HepG2 (cell line): ENCODE results near the gene THOC6. TPM values are rescaled to one million over a fixed set of nuclear protein-coding genes. Genes with fewer than 3 reads are reported as not detected.
A peak's percentile ranks its signal among the peaks of the same experiment; 100 is the strongest.

Experiments used
- CREM ChIP-seq, 2 experiments: sonication (generic) in 1 of 2; formaldehyde crosslinking in 1 of 2; IDR thresholded peaks; 2 replicates each; pipeline versions ENCODE4 v1.4.0 to v1.6.1; 2016 to 2020; ENCODE audit warnings: antibody characterized with exemption in 1 of 2, mild to moderate bottlenecking in 1 of 2, missing genetic modification reagents in 1 of 2
- ELF4 ChIP-seq: sonication (generic); formaldehyde crosslinking; IDR thresholded peaks from 2 replicates; pipeline ENCODE4 v1.5.0; 2020; ENCODE audit warnings: missing genetic modification reagents, mild to moderate bottlenecking, moderate library complexity, borderline replicate concordance
- ETV5 ChIP-seq: IDR thresholded peaks from 2 replicates; pipeline ENCODE4 v1.6.1; 2018; ENCODE audit warnings: missing biosample characterization, missing genetic modification reagents, inconsistent platforms, borderline replicate concordance
- FOXJ3 ChIP-seq: sonication (generic); formaldehyde crosslinking; IDR thresholded peaks from 2 replicates; pipeline ENCODE4 v1.4.0; 2020; ENCODE audit warnings: missing genetic modification reagents, mild to moderate bottlenecking, borderline replicate concordance
- KDM5A ChIP-seq: fragments of 200-600 bp; sonication (generic); IDR thresholded peaks from 2 replicates; pipeline ENCODE4 v1.7.0; 2018; ENCODE audit warnings: antibody characterized with exemption, mild to moderate bottlenecking, low read length, borderline replicate concordance
- PCBP2 ChIP-seq: fragments of 200-400 bp; formaldehyde crosslinking; optimal IDR thresholded peaks from 2 replicates; pipeline ENCODE3; 2018; ENCODE audit warnings: low read length, low read depth; ENCODE audit not compliant: poor library complexity, severe bottlenecking
- SAP130 ChIP-seq: IDR thresholded peaks from 2 replicates; pipeline ENCODE4 v1.6.1; 2016; ENCODE audit warnings: low read depth
- TFE3 ChIP-seq: IDR thresholded peaks from 2 replicates; pipeline ENCODE4 v1.6.1; 2016
- TP53 ChIP-seq: sonication (generic); formaldehyde crosslinking; conservative IDR thresholded peaks from 2 replicates; pipeline ENCODE4 v1.4.0; 2020; ENCODE audit warnings: missing genetic modification reagents
- U2AF1 ChIP-seq: fragments of 200-400 bp; formaldehyde crosslinking; optimal IDR thresholded peaks from 2 replicates; pipeline ENCODE3; 2017; ENCODE audit warnings: mild to moderate bottlenecking, low read depth, low read length
- ZBTB42 ChIP-seq: sonication (generic); formaldehyde crosslinking; IDR thresholded peaks from 2 replicates; pipeline ENCODE4 v1.5.0; 2020; ENCODE audit warnings: mild to moderate bottlenecking, missing genetic modification reagents
- ZFP36 ChIP-seq: fragments of 150-350 bp; IDR thresholded peaks from 2 replicates; pipeline ENCODE4 v1.6.1; 2018; ENCODE audit warnings: borderline replicate concordance, low read length, low read depth; ENCODE audit not compliant: partially characterized antibody
- ZNF335 ChIP-seq: sonication (generic); formaldehyde crosslinking; IDR thresholded peaks from 2 replicates; pipeline ENCODE4 v1.4.0; 2020; ENCODE audit warnings: missing genetic modification reagents
- ZNF484 ChIP-seq: sonication (generic); formaldehyde crosslinking; IDR thresholded peaks from 2 replicates; pipeline ENCODE4 v1.5.1; 2020; ENCODE audit warnings: mild to moderate bottlenecking, low read depth, missing genetic modification reagents, borderline replicate concordance
- ZNF615 ChIP-seq: sonication (generic); formaldehyde crosslinking; IDR thresholded peaks from 2 replicates; pipeline ENCODE4 v1.5.0; 2020; ENCODE audit warnings: mild to moderate bottlenecking, missing genetic modification reagents, borderline replicate concordance
- ZNF766 ChIP-seq: sonication (generic); formaldehyde crosslinking; IDR thresholded peaks from 2 replicates; pipeline ENCODE4 v1.5.0; 2020; ENCODE audit warnings: missing genetic modification reagents, borderline replicate concordance
- ZNF878 ChIP-seq: sonication (generic); formaldehyde crosslinking; IDR thresholded peaks from 2 replicates; pipeline ENCODE4 v1.8.1; 2023; ENCODE audit warnings: mild to moderate bottlenecking, missing genetic modification reagents, moderate library complexity
- ZSCAN30 ChIP-seq: sonication (generic); formaldehyde crosslinking; IDR thresholded peaks from 2 replicates; pipeline ENCODE4 v1.5.0; 2020; ENCODE audit warnings: mild to moderate bottlenecking, missing genetic modification reagents
- polyA plus RNA-seq, 8 experiments: library from polyadenylated mRNA; depleted of rRNA in 3 of 8; stranded (reverse) in 7 of 8; unstranded in 1 of 8; fragments of >200 nt; fragmentation: Illumina TruSeq in 4 of 8; extraction: Trizol in 4 of 8; gene quantifications; 2 replicates each; pipeline versions ENCODE4 v1.2.1 to v1.2.3, GENCODE V29; 2011 to 2016; ENCODE audit warnings: low read depth in 4 of 8, missing spikeins in 1 of 8, mixed read lengths in 1 of 8; ENCODE audit not compliant: insufficient read depth in 1 of 8
- total RNA-seq, 5 experiments: library from RNA; depleted of rRNA; stranded (reverse); fragments of >200 nt; fragmentation: Illumina TruSeq; extraction: Trizol; gene quantifications; 2 replicates each; pipeline ENCODE4 v1.2.3, GENCODE V29; 2016; ENCODE audit warnings: low read depth in 1 of 5

The THOC6 gene
- total and polyA plus RNA-seq, 2 of the 13 experiments (the other 11 are each of a cell fraction or from before 2014, with no cell fraction given) = 32.1 to 37.0 TPM

GRCh38 chr16:3059041-3059722 lies 35.3 kb downstream of the THOC6 start (continued):
- peak; percentile 76; the same call in 1 of the 2 replicates for TF ChIP-seq ETV5 (CRISPR knock-in tag)
- TF ChIP-seq ZNF335 (CRISPR knock-in tag) = no peak
- no peak for TF ChIP-seq TFE3 (CRISPR knock-in tag)
- TF ChIP-seq SAP130 (CRISPR knock-in tag) = peak; percentile 79
- no peak for TF ChIP-seq ZBTB42 (CRISPR knock-in tag)
- TF ChIP-seq ZNF766 (CRISPR knock-in tag) = peak; percentile 84; the same call in 1 of the 2 replicates
- no peak for TF ChIP-seq ZNF615 (CRISPR knock-in tag)
- TF ChIP-seq ZFP36 = no peak
- TF ChIP-seq FOXJ3 (CRISPR knock-in tag) = no peak
- no peak for TF ChIP-seq ZSCAN30 (CRISPR knock-in tag)
- TF ChIP-seq ZNF878 (CRISPR knock-in tag) = peak; percentile 27; the same call in 1 of the 2 replicates
- no peak for TF ChIP-seq PCBP2
- no peak for TF ChIP-seq ELF4 (CRISPR knock-in tag)
- no peak for TF ChIP-seq KDM5A
- TF ChIP-seq U2AF1 = no peak
- no peak for TF ChIP-seq TP53
- no peak for TF ChIP-seq CREM (IDR thresholded peaks at IDR 0.05)
- TF ChIP-seq CREM (CRISPR knock-in tag; IDR thresholded peaks at IDR 0.05) = no peak
- TF ChIP-seq ZNF484 (CRISPR knock-in tag) = no peak
